OCI-LY1 (cell line): ENCODE results near the gene HSF2BP.

Experiments used
- H2AFZ ChIP-seq: fragments of 200-600 bp; sonication (generic), shearing (Covaris generic); 2 replicates; pipeline ENCODE4 v1.6.0; 2014; ENCODE audit warnings: antibody characterized with exemption, mild to moderate bottlenecking, low read length
- H3F3A ChIP-seq: fragments of 200-600 bp; sonication (generic), shearing (Covaris generic); 2 replicates; pipeline ENCODE4 v1.6.0; 2014; ENCODE audit warnings: mild to moderate bottlenecking, antibody characterized with exemption, low read length, moderate library complexity; ENCODE audit not compliant: insufficient read depth
- H3K27ac ChIP-seq: fragments of 200-600 bp; sonication (generic); 2 replicates; pipeline ENCODE4 v1.5.1; 2014; ENCODE audit warnings: low read length, mixed run types, mild to moderate bottlenecking, low read depth; ENCODE audit not compliant: poor library complexity, severe bottlenecking
- H3K27me3 ChIP-seq: fragments of 200-600 bp; sonication (generic); 2 replicates; pipeline ENCODE4 v1.6.0; 2014; ENCODE audit warnings: antibody characterized with exemption, mild to moderate bottlenecking, low read length, moderate library complexity; ENCODE audit not compliant: insufficient read depth
- H3K36me3 ChIP-seq: fragments of 200-600 bp; sonication (generic); 2 replicates; pipeline ENCODE4 v1.6.1; 2014; ENCODE audit warnings: mild to moderate bottlenecking, antibody characterized with exemption, low read length, moderate library complexity, mixed read lengths; ENCODE audit not compliant: insufficient read depth
- H3K4me1 ChIP-seq: fragments of 200-600 bp; sonication (generic); 2 replicates; pipeline ENCODE4 v1.5.1; 2014; ENCODE audit warnings: mild to moderate bottlenecking, low read length, moderate library complexity; ENCODE audit not compliant: insufficient read depth, severe bottlenecking
- H3K4me2 ChIP-seq: fragments of 200-600 bp; sonication (generic), shearing (Covaris generic); 2 replicates; pipeline ENCODE4 v1.6.1; 2014; ENCODE audit warnings: low read length
- H3K4me3 ChIP-seq: fragments of 200-600 bp; sonication (generic); 2 replicates; pipeline ENCODE4 v1.5.1; 2014; ENCODE audit warnings: low read length, low read depth, mild to moderate bottlenecking, mixed read lengths; ENCODE audit not compliant: poor library complexity, severe bottlenecking
- H3K79me2 ChIP-seq: fragments of 200-600 bp; shearing (Covaris generic); 2 replicates; pipeline ENCODE4 v1.6.1; 2016; ENCODE audit warnings: mixed run types, low read length, mixed read lengths; ENCODE audit not compliant: insufficient read depth
- H3K9ac ChIP-seq: fragments of 200-600 bp; sonication (generic), shearing (Covaris generic); 2 replicates; pipeline ENCODE4 v1.6.1; 2014; ENCODE audit warnings: mild to moderate bottlenecking, low read length, mixed read lengths
- H3K9me2 ChIP-seq: fragments of 200-600 bp; sonication (generic), shearing (Covaris generic); 2 replicates; pipeline ENCODE4 v1.6.1; 2014; ENCODE audit warnings: low read depth, mild to moderate bottlenecking, low read length, mixed read lengths
- H3K9me3 ChIP-seq: fragments of 200-600 bp; shearing (Covaris generic); 2 replicates; pipeline ENCODE4 v1.6.1; 2014; ENCODE audit warnings: low read length, mixed read lengths
- H4K20me1 ChIP-seq: fragments of 200-600 bp; sonication (generic), shearing (Covaris generic); 2 replicates; pipeline ENCODE4 v1.6.0; 2016; ENCODE audit warnings: mild to moderate bottlenecking, low read length; ENCODE audit not compliant: insufficient read depth
- EZH2 ChIP-seq: fragments of 200-600 bp; sonication (generic), shearing (Covaris generic); IDR thresholded peaks from 2 replicates; pipeline ENCODE4 v1.8.0; 2017; ENCODE audit warnings: borderline replicate concordance, mixed run types, mild to moderate bottlenecking, antibody characterized with exemption, low read length, moderate library complexity, mixed read lengths
- TF ChIP-seq, protein P1 (sequence below): fragments of 200-600 bp; sonication (generic), shearing (Covaris generic); IDR thresholded peaks from 2 replicates; pipeline ENCODE4 v1.5.1; 2017; ENCODE audit warnings: mild to moderate bottlenecking, antibody characterized with exemption, low read length, moderate library complexity, mixed read lengths

HSF2BP gene

DNA sequence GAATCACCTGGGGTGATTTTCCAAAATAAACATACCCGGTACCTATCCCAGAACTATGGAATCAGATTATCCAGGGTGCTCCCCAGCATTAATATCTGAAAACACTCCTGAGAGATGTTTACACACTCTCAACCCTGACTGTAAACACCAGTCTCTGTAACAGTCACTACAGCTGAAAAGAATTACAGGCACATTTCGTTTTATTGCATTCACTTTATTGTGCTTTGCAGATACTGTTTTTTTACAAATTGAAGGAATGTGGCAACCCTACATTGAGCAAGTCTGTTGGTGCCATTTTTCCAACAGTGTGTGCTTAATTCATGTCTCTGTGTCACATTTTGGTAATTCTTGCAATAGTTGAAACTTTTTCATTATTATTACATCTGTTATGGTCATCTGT is 31.8 kb downstream of the HSF2BP start:
- Histone ChIP-seq H3K9me3 (no peaks in the 10 kb centered on the region), H2AFZ (no peak overlapping the region), H3K9ac (no peak overlapping the region), H3K4me3 (no peak overlapping the region), H3K36me3 (no peaks in the 10 kb centered on the region), H3F3A (no peaks in the 10 kb centered on the region), H3K27ac (no peak overlapping the region), H3K79me2 (no peaks in the 10 kb centered on the region), H4K20me1 (no peaks in the 10 kb centered on the region), H3K9me2 (no peaks in the 10 kb centered on the region), H3K27me3 (no peaks in the 10 kb centered on the region; the same call in 1 of the 2 replicates), H3K4me1 (no peaks in the 10 kb centered on the region), H3K4me2 (no peak overlapping the region)
- no peak for TF ChIP-seq EZH2
- TF ChIP-seq, protein P1, sequence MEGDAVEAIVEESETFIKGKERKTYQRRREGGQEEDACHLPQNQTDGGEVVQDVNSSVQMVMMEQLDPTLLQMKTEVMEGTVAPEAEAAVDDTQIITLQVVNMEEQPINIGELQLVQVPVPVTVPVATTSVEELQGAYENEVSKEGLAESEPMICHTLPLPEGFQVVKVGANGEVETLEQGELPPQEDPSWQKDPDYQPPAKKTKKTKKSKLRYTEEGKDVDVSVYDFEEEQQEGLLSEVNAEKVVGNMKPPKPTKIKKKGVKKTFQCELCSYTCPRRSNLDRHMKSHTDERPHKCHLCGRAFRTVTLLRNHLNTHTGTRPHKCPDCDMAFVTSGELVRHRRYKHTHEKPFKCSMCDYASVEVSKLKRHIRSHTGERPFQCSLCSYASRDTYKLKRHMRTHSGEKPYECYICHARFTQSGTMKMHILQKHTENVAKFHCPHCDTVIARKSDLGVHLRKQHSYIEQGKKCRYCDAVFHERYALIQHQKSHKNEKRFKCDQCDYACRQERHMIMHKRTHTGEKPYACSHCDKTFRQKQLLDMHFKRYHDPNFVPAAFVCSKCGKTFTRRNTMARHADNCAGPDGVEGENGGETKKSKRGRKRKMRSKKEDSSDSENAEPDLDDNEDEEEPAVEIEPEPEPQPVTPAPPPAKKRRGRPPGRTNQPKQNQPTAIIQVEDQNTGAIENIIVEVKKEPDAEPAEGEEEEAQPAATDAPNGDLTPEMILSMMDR: no peak

DNA sequence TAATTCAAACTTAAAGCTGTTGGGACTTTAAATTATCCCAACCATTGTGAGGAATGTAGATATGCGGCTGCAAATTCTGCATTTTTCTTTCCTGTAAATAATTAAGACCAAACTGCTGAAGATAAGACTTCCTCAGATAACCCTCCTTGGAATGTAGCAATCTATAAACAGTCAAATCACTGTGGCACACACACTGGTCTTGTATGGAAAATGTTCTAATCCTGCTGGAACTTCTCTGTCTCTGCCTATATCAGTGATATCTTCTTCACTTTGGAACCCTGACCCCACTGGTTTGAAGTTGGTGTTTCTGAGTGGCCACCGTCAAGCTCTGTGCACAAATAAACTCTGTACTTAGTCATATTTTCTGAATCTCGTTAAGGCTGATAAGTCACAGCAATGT is 32.9 kb downstream of the HSF2BP start:
- H3K9ac ChIP-seq: no peak overlapping the region
- no peak overlapping the region for H3K27ac ChIP-seq
- H3F3A ChIP-seq: no peaks in the 10 kb centered on the region
- H3K9me2 ChIP-seq: no peaks in the 10 kb centered on the region
- TF ChIP-seq, protein P1: no peak
- no peak for TF ChIP-seq EZH2
- no peak overlapping the region for H3K4me3 ChIP-seq
- no peaks in the 10 kb centered on the region for H4K20me1 ChIP-seq
- no peaks in the 10 kb centered on the region for H3K4me1 ChIP-seq
- H3K27me3 ChIP-seq: no peaks in the 10 kb centered on the region; the same call in 1 of the 2 replicates
- no peak overlapping the region for H3K4me2 ChIP-seq
- no peaks in the 10 kb centered on the region for H3K36me3 ChIP-seq
- H2AFZ ChIP-seq: no peak overlapping the region
- no peaks in the 10 kb centered on the region for H3K9me3 ChIP-seq
- H3K79me2 ChIP-seq: no peaks in the 10 kb centered on the region

DNA sequence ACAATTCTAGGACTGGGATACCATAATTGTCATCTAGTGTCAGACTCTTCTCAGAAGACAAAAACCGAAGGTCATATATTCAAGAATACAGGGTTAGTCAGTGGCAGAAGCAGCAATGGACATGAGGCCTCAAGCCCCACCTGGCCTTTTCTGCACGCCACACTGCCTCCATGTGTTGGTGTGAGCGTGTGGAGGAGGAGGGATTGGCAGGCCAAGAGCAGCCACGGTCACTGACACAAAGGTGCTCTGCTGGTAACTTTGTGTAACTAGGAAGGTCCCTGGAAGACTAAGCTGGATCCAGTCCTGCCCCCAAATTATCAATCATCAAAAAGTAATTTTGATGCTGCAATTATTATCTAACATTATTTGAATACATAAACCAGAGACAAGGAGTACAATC is 34.9 kb downstream of the HSF2BP start:
- Histone ChIP-seq H3K9me3 (0 out of 2 replicates have a peak, but pooled peaks cover 2% of the 10 kb centered on the region), H3K79me2 (no peaks in the 10 kb centered on the region), H3K27me3 (peaks cover 12% of the 10 kb centered on the region), H3K9me2 (no peaks in the 10 kb centered on the region), H2AFZ (no peak overlapping the region), H3K4me1 (no peaks in the 10 kb centered on the region), H4K20me1 (no peaks in the 10 kb centered on the region), H3F3A (no peaks in the 10 kb centered on the region), H3K9ac (no peak overlapping the region), H3K4me2 (no peak overlapping the region), H3K36me3 (no peaks in the 10 kb centered on the region; the same call in 1 of the 2 replicates), H3K27ac (no peak overlapping the region), H3K4me3 (no peak overlapping the region)
- no peak for TF ChIP-seq EZH2
- TF ChIP-seq, protein P1: no peak
